C4-2B (cell line): ENCODE measurements around the gene SLC24A3.

Experiments
- H3K27ac ChIP-seq: fragments of 450-650 bp; 2 replicates; pipeline ENCODE4 v1.5.1; 2017
- CTCF ChIP-seq: fragments of 450-650 bp; conservative IDR thresholded peaks from 2 replicates; pipeline ENCODE4 v1.5.1; 2017; ENCODE audit warnings: mild to moderate bottlenecking
- ZFX ChIP-seq: fragments of 450-650 bp; IDR thresholded peaks from 2 replicates; pipeline ENCODE4 v1.6.1; 2017

Gene SLC24A3

GRCh38 chr20:19412254-19412653, 199.8 kb downstream of the SLC24A3 start:
- TF ChIP-seq ZFX: no peak
- TF ChIP-seq CTCF: no peak
- H3K27ac ChIP-seq: no peak overlapping the region

GRCh38 chr20:19414600-19414999, 202.2 kb downstream of the SLC24A3 start:
- no peak overlapping the region for H3K27ac ChIP-seq
- no peak for TF ChIP-seq ZFX
- TF ChIP-seq CTCF: no peak

- TF ChIP-seq ZFX: no peak
- no peak overlapping the region for H3K27ac ChIP-seq
Measured at GRCh38 chr20:19415786-19416185, 203.3 kb downstream of the SLC24A3 start.

GRCh38 chr20:19416627-19417026, 204.2 kb downstream of the SLC24A3 start:
- no peak overlapping the region for H3K27ac ChIP-seq
- TF ChIP-seq CTCF (no peak), ZFX (no peak)

- H3K27ac ChIP-seq: peak overlapping the region; percentile 31; the same call in 1 of the 2 replicates
- no peak for TF ChIP-seq ZFX
- no peak for TF ChIP-seq CTCF
Measured at GRCh38 chr20:19419396-19419795, 207.0 kb downstream of the SLC24A3 start.

- H3K27ac ChIP-seq: no peak overlapping the region
- TF ChIP-seq CTCF (no peak), ZFX (no peak)
Measured at GRCh38 chr20:19423097-19423899, 210.9 kb downstream of the SLC24A3 start.

- TF ChIP-seq ZFX: no peak
- no peak for TF ChIP-seq CTCF
- H3K27ac ChIP-seq: no peak overlapping the region
Measured at GRCh38 chr20:19423900-19424620, 211.6 kb downstream of the SLC24A3 start.
